DMS153 treated with DMSO at 0.1 percent for 48 hours (cell line): ENCODE data around the gene TMEM167A.
A peak's percentile ranks its signal among the peaks of the same experiment; 100 is the strongest.

Experiments
- DNase-seq: peaks from one replicate; lab custom pipeline; 2025; ENCODE audit not compliant: unreplicated experiment; lab: John Stamatoyannopoulos, UW

TMEM167A gene, protein sequence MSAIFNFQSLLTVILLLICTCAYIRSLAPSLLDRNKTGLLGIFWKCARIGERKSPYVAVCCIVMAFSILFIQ

DNA sequence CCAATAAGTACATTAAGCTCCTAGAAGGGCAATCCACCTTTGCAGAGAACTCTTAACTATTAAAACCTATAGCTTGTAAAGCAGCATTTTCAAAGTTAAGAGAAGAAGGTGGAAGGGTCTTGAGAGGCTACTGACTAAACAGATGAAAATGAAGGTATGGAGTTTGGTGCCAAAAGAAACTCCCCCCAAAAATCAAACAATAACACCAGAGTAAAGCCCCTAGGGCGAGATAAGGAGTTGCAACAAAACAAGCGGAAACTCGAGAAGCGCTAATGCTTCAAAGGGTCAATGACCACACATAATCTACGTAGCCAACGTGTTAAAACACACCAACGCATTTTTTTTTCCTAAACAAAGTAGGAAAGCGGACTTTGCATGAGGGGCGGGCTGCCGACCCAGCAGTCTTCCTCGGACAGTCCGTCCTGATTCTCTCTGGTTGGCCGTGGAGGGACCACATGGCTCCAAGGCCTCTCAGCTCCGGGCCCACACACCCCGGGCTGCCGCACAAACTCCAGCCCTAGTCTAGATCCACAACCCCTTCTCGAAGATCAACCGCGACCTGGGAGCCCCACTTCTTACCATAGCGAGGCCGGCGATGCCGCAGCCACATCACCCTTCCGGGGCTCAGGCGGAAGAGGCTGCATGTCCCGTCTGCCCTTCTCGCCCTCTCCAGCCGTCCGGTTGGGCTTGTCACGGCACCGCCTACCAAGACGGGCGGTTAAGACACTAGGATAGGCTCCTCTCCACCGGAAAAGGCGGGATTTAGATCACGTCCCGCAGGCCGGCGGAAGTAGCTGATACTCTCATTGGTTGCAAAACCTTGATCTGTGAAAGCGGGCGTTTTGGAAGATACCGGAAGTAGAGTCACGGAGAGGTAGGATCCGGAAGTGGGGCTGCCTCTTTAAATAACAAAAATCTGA, at the start of gene TMEM167A, which contains the start of gene XRCC4:
TMEM167A (minus strand) TSS at position 653 of the 920 bp plus-strand sequence; CDS start at position 582, 71 bp downstream.
XRCC4 (plus strand) TSS at position 806 of the 920 bp plus-strand sequence. CDS start 27,373 bp downstream, outside the sequence.
- peak; percentile 68 for DNase-seq

DNA sequence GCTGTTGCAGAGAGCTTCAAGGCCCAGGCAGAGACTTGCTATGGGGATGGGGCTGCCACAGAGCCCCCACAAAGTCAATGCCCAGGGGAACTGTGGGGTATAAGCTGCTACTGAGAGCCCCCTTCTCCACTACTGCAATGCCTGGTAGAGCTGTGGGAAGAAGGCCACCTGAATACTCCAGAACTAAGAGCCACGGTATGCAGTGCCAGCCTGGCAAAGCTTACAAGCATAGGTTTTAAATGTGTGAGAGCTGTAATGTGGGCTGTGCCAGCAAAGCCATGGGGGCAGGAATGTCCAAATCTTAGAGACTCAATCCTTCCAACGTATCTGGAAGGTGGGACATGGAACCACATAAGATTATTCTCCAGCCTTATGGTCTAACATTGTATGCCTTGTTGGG, 49.3 kb upstream of the TMEM167A start:
- no peak for DNase-seq

DNA sequence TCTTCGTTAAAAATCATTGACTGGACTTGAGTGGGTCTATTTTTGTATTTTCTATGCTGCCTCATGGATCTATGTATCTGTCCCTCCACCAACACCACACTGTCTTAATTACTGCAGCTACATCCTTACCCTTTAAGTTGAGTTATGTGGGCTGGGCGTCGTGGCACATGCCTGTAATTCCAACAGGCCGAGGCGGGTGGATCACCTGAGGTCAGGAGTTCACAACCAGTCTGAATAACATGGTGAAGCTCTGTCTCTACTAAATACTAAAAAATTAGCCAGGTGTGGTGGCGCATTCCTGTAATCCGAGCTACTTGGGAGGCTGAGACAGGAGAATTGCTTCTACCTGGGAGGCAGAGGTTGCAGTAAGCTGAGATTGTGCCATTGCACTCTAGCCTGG, 48.4 kb upstream of the TMEM167A start:
- no peak for DNase-seq

DNA sequence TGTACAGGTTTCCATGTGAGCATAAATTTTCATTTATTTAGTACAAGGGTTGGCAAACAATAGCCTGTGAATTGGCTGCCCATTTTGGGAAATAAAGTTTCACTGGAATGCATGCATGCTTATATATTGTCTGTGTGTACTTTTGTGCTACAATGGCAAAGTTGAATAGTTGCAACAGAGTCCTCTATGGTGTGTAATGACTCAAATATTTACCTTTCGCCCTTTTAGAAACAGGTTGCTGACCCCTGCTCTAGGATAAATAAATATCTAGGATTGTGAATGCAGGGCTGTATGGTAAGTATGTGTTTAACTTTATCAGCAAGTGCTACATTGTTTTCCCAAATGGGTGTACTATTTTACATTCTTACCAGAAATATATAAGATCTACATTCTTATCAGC, 47.4 kb upstream of the TMEM167A start:
- DNase-seq, result no peak

DNA sequence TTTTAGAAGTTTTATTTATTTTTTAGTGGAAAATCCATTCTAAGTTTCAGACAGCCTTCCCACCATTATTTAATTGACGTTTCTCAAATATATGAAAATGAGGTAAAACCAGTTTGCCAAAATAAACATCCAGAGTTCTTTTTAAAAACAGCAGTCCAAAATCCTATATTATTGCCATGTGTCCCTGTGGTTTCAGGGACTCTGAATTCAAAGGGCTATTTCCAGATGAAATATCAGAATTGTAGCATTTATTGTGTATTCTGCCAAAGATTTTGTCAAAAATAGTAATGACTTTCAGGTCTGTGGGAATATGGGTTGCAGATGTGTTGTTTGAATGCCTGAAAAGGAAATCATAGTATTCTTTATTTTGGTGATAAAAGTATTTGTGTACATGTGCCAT, 41.8 kb upstream of the TMEM167A start:
- DNase-seq, result no peak

DNA sequence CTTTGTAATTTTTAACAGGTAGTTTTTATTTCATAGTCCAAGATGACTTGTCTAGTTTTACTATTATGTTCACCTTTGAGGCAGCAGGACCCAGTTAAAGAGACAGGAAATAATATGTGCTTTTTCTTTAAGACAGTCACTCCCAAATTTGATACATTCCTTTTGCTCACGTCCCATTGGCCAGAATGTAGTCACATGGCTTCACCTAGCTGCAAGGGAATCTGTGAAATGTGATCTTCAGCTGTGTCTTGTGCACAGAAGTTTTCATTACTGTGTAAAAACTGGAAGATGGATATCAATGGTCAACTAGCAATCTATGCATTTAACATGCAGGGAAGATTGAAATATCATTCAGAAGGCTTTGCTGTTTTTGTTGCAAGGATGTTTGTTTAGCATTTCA, 41.3 kb upstream of the TMEM167A start:
- no peak for DNase-seq

DNA sequence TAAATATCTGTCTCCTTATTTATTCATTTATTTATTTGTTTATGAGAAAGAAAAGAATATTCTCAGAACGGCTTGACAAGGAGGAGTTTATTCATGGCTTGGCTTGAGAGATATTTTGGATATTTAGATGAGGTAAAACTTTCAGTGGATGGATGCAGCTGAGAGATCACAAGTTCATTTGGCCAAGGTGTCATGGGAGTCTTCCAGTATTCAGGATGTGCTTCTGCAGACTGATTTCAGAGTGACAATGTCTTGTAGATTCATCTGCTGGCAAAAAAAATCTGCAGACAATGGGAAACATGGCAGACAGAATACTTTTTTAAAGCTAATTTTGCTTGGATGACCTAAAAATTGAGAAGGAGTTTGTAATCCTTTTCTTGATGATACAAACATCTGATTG, 38.6 kb upstream of the TMEM167A start:
- no peak for DNase-seq

DNA sequence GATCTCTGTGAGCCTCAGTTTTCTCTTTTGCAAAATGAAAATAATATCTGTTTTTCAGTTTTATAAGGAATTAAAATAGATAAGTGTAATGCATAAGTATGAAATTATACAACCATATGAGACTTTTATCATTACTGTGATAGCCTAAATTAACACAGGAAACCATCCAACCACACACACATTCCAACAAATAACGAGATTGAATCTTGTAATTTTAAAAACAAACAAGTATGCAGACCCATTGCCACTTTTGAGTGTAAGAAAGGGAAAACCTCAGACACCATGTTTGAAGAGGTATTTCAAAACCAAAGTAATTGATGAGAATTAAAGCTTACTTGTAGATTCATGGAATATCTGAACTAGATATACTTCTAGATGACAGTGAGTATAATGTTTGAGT, 32.2 kb upstream of the TMEM167A start:
- no peak for DNase-seq

DNA sequence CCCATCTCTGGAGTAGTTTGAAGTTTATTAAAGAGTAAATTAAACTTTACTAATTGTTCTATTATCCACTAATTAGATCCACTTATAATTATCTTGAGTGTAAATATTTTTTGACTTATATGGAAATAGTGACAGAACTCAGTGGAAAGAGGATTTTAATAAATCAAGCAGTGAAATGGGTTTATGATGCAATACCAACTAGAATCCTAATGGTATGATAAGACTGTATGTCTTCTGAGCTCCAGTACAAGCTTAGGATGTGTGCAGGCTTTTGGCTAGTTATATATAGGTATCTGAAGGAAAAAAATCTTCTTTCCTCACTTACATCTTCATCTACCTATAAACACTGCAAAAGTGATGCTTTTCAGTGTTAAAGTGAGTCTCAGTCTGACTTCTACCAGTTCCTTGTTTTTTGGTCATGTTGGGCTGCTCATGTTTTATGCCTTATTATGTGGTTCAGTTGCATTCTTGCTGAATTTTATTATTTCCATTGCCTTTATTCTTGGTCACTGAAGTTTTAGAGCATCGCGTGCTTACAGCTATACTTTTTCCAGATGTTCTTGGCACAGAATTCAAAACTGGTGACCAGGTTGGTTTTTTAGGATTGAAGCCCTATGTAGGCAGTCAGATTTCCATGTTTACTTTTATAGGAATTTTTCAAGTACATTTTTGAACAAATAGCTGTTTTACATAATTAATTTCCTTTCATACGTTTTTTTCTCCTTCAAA, 30.7 kb upstream of the TMEM167A start:
- DNase-seq, result no peak

DNA sequence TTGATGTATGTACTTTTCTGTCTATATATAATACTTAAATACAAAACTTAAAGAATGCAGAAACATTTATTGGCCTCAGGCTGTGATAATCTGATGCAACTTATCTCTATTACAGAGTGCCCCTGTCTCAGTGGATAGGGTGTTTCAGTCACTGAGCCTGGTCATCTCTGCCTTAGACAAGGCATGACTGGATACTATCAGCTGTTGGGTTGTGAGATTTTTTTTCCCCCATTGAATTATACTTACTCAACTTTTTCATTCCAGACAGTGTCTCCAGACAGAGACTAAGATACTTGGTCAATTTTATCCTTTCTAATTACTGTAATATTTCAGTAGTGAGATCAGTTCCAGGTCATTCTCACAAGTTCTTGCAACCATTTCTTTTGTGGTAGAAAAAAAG, 26.8 kb upstream of the TMEM167A start:
- no peak for DNase-seq

DNA sequence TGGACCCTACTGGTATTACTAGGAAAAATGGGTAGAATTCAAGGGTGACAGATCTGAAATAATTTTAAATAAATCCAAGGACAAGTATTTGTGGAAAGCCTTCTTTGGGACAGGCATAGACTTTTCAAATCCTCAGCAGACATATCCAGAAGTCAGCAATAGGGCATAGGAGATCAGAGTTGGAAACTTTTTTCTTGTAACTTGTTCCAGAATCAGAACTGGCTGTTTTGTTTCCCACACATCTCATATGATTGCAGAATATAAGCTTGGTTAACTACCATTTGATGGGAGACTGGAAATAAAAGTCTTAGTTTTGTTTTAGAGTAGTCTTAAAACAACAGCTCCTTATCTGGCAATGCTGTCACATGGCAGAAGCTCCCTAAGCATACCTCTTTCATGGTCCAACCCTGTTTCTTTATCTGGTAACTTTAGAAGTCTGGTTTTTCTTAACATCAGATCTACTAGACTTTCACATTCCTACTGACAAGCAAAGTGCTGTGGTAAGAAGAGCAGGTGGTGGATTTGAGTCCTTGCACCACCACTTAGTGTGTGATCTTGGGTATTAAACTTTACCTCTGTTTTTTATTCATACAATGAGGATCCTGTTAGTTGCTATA, 25.3 kb upstream of the TMEM167A start:
- no peak for DNase-seq

DNA sequence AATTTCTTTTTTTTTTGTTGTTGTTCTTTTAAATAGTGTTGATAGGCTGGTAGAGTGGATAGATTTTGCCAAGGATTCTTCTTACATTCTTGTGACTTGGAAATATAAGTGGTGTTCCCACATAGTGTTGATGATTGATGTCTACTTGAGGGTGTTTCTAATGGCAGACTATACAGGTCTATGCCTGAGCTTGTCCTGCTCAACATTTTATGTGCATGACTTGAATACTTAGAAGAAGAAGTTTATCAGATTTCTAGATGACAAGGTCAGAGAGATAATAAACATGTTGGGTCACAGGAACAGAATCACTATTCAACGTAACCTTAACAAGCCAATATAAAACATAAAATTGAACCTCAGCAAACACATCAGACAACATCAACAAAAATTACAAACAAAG, 24.3 kb upstream of the TMEM167A start:
- no peak for DNase-seq

DNA sequence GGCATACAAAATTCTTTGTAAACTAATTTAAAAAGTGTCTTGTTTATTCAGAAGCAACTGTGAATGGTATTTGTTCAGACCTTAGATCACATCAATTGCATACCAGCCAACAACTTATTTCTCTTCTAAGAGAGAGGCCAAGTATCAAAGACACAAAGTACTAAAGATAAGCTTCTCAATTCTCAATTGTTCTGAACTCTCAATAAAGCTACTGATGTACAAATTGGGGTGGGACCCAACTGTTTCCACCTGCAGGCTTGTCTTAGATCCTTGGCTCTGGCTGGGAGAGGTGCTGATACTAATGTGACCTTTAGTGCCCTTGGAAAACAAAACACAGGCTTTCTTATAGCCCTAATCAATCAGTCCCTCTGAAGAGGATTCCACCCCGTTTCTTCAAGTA, 22.3 kb upstream of the TMEM167A start:
- no peak for DNase-seq

DNA sequence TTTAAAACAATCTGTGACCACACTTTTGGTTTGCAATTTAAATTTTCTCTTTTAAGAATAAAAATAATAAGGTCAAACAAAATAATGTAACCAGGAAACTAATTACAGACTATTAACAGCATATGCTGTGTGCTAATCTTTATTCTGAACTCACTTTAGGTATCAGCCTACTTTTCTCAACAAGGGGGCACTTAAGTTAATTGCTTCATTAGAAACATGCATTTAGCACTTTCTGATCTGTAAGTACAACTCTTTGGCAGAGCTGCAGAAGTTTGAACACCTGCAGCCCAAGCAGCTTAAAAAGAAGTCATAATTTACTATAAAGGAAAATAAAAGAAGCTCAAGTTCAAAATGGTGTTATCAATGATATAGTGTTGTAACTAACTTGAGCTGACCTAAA, 21.8 kb upstream of the TMEM167A start:
- no peak for DNase-seq

DNA sequence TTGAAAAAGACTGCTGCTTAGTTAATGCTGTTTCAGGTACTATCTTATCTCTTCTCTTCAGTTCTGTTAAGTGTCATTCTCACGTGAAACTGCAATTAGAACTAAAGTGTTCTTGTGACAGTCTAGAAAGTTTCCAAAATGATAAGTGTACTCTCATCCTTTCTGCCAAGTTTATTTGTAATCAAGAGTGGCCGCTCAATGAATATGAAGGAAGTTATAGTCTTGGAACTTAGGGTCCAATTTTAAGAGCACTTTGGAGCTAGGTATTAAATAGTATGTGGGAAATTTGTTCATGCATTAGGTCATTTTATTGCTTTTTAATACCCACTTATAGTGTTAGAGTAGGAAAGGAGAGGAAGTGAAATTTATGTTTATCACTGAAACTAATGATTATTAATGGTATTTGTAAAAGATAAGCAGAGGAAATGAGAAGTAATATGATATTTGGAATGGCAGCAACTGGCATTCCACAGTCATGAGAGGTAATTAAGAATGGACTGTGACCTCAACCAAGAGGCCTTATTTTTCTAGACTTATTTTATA, 20.6 kb upstream of the TMEM167A start:
- no peak for DNase-seq

DNA sequence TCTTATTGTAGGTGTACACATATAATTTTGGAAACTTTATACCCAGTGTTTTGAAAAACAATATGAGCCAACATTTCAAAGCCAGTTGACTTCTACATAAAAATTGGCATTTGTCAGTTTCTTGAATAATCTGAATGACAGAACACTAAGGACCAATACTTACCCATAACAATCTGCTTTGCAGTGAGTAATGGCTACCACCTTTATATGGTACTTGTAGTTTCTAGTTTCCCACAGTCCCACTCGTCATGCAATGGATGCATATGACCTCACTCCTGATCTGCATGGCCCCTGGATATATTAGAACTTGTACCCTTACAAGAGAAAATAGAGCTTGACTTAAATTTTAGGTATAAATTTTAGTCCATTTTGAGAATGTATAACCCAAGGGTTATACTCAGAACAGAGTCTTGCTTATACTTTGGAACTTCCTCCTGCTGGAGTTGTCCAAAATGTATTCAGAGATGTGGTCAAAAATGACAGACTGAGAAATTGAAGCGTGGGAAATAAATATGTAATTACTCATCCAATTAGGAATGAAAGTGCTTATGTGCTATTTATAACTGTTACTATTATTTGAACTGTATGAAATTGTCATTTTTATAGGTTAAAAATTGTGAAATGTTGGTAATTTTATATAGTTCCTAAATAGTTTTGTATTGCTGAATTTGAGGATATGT, 19.6 kb upstream of the TMEM167A start:
- DNase-seq, result no peak

DNA sequence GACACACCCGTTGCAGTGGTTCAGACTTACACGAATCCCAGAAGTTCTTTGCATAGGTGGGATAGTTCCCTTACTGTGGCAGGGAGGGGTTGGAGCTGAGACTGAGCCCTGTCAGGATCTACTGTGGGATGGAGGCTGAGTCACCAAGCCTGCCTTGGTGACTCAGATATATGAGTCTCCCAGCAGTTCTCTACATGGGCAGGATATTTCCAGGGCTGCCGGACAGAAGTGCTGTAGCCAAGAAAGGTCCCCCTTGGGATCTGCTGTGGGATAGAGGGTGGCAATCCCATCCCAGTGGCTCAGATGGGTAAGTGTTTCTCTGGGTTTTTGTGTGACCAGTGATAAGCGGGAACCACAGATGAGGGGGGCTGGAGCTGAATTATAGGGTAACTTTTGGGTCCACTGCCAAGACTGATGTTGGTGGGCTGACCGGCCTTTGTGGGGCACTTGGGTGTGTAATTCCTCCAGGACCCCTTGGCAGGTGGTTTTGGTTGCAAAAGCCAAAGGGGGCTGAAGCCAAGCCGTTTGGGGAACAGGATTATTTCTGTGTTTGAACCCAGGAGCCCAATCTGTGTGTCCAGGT, 18.9 kb upstream of the TMEM167A start:
- DNase-seq, result no peak

DNA sequence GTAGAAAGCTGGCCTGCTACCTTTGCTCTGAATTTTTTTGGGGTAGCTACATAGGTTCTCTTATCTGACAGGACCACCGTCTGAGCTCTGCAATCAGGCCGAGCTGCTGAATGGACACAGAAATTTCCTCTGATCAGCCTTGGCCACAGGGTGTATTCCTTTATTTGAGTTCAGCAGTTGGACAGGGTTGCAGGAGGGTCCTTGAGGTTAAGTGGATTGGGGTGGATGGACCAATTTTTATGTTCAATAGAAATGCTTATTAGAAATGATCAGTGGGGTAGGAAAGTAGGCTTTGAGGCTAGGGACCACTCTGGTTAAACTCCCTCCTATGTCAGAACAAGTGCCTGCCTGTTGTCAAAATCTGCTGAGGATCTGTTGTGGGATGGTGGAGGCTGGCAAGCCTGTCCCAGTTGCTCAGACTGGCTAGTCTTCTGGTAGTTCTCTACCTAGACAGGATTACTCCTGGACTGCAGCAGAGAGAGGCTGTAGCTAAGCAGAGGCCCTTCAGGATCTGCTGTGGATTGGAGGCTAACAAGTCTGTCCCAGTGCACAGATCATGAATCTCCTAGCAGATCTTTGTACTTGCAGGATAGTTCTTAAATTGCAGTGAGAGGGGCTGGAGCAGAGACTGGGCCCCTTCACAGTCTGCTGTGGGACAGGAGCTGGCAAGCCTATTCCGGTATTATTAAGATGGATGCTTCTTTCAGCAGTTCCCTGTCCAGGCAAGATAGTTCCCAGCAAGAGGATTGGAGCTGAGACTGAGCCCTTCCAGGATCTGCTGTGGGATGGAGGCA, 18.2 kb upstream of the TMEM167A start:
- no peak for DNase-seq

DNA sequence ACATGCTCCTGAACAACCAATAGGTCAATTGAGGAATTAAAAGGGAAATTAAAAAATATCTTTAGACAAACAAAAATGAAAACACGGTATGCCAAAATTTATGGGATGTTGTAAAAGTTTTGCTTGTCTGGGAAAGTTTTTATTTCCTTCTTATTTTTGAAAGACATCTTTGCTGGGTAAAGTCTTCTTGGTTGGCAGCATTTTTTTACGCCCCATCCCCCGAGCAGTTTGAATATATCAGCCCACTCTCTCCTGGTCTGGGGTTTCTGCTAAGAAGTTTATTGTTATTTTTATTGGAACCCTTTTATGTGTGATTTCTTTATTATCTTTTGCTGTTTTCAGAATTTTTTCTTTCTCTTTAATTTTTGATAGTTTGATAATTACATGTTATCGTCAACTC, 16.5 kb upstream of the TMEM167A start:
- no peak for DNase-seq

DNA sequence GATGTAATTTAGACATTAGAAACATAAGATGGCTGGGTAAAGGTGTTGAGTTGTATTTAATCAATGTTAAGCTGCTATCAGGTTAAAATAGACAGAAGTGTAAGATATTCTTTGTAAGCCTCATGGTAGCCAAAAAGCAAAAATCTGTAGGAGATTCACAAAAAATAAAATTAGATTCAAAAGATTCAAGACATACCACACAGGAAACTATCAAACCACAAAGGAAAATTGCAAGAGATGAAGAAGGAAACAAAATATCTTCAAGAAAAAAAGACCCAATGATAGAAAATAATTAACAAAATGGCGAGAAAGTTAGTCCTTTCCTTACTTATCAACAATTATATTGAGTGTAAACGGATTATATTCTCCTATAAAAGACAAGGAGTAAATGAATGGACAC, 15.4 kb upstream of the TMEM167A start:
- no peak for DNase-seq
